WTC11 (cell line): ENCODE data around the gene GPC4.

Experiments used
- E2F1 ChIP-seq: sonication (generic); formaldehyde crosslinking; IDR thresholded peaks from 2 replicates; pipeline ENCODE4 v1.8.0; 2022; ENCODE audit warnings: mild to moderate bottlenecking, missing genetic modification reagents
- ESRRA ChIP-seq: sonication (generic); formaldehyde crosslinking; IDR thresholded peaks from 2 replicates; pipeline ENCODE4 v1.8.1; 2022; ENCODE audit warnings: mild to moderate bottlenecking, missing genetic modification reagents, borderline replicate concordance
- GABPB1 ChIP-seq: sonication (generic); formaldehyde crosslinking; IDR thresholded peaks from 2 replicates; pipeline ENCODE4 v1.8.1; 2023; ENCODE audit warnings: mild to moderate bottlenecking, missing genetic modification reagents
- HMGXB4 ChIP-seq: sonication (generic); formaldehyde crosslinking; IDR thresholded peaks from 2 replicates; pipeline ENCODE4 v1.8.1; 2023; ENCODE audit warnings: mild to moderate bottlenecking, moderate library complexity, missing genetic modification reagents
- MAX ChIP-seq: sonication (generic); formaldehyde crosslinking; IDR thresholded peaks from 2 replicates; pipeline ENCODE4 v1.8.0; 2022; ENCODE audit warnings: mild to moderate bottlenecking, missing genetic modification reagents
- MYBL2 ChIP-seq: sonication (generic); formaldehyde crosslinking; IDR thresholded peaks from 2 replicates; pipeline ENCODE4 v1.8.1; 2023; ENCODE audit warnings: mild to moderate bottlenecking, moderate library complexity, missing genetic modification reagents
- PRDM15 ChIP-seq: sonication (generic); formaldehyde crosslinking; IDR thresholded peaks from 2 replicates; pipeline ENCODE4 v1.8.0; 2022; ENCODE audit warnings: missing genetic modification reagents
- SMAD3 ChIP-seq: sonication (generic); formaldehyde crosslinking; IDR thresholded peaks from 2 replicates; pipeline ENCODE4 v1.8.0; 2022; ENCODE audit warnings: missing genetic modification reagents, mild to moderate bottlenecking, borderline replicate concordance
- SP1 ChIP-seq: sonication (generic); formaldehyde crosslinking; conservative IDR thresholded peaks from 2 replicates; pipeline ENCODE4 v1.8.1; 2022; ENCODE audit warnings: missing genetic modification reagents
- ZNF232 ChIP-seq: sonication (generic); formaldehyde crosslinking; IDR thresholded peaks from 2 replicates; pipeline ENCODE4 v1.8.0; 2022; ENCODE audit warnings: mild to moderate bottlenecking, missing genetic modification reagents
- ZNF416 ChIP-seq: fragments of 250-450 bp; sonication (Bioruptor Pico); IDR thresholded peaks from 2 replicates; pipeline ENCODE4 v1.9.0; 2021; ENCODE audit warnings: mild to moderate bottlenecking, inconsistent platforms
- TF ChIP-seq, protein P1 (sequence below): fragments of 200-600 bp; IDR thresholded peaks from 2 replicates; pipeline ENCODE4 v1.8.0; 2022; ENCODE audit warnings: antibody characterized with exemption
- TF ChIP-seq, protein P2 (sequence below): fragments of 250-450 bp; sonication (Bioruptor Pico); IDR thresholded peaks from 2 replicates; pipeline ENCODE4 v1.8.0; 2021; ENCODE audit warnings: mild to moderate bottlenecking

DNA sequence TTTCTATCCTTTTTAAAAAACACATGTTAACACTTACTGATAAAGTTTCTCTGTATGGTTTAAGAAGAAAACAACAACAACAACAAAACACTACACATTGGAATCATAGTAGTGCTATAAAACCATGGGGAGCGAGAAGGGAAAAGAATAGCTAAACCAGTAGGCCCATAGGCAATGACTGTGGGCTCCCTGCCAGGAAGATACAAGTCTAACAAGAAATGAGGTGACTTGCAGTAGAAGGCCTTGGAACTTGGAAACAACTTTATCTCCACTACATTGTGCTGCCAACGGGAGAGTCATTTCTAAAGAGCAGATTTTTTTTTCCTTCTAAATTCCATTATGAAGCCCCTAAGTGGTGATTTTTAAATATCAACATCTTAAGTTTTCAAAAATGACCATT lies 78.0 kb downstream of the GPC4 start:
- TF ChIP-seq SP1 (CRISPR knock-in tag) (no peak), PRDM15 (no peak), HMGXB4 (no peak), MAX (no peak), MYBL2 (CRISPR knock-in tag) (no peak), ESRRA (CRISPR knock-in tag) (no peak), E2F1 (CRISPR knock-in tag) (no peak), ZNF416 (CRISPR knock-in tag) (no peak), GABPB1 (CRISPR knock-in tag) (no peak), ZNF232 (CRISPR knock-in tag) (no peak), SMAD3 (CRISPR knock-in tag) (no peak)
- TF ChIP-seq, protein P1, sequence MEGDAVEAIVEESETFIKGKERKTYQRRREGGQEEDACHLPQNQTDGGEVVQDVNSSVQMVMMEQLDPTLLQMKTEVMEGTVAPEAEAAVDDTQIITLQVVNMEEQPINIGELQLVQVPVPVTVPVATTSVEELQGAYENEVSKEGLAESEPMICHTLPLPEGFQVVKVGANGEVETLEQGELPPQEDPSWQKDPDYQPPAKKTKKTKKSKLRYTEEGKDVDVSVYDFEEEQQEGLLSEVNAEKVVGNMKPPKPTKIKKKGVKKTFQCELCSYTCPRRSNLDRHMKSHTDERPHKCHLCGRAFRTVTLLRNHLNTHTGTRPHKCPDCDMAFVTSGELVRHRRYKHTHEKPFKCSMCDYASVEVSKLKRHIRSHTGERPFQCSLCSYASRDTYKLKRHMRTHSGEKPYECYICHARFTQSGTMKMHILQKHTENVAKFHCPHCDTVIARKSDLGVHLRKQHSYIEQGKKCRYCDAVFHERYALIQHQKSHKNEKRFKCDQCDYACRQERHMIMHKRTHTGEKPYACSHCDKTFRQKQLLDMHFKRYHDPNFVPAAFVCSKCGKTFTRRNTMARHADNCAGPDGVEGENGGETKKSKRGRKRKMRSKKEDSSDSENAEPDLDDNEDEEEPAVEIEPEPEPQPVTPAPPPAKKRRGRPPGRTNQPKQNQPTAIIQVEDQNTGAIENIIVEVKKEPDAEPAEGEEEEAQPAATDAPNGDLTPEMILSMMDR: no peak
- TF ChIP-seq, protein P2, sequence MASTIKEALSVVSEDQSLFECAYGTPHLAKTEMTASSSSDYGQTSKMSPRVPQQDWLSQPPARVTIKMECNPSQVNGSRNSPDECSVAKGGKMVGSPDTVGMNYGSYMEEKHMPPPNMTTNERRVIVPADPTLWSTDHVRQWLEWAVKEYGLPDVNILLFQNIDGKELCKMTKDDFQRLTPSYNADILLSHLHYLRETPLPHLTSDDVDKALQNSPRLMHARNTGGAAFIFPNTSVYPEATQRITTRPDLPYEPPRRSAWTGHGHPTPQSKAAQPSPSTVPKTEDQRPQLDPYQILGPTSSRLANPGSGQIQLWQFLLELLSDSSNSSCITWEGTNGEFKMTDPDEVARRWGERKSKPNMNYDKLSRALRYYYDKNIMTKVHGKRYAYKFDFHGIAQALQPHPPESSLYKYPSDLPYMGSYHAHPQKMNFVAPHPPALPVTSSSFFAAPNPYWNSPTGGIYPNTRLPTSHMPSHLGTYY (CRISPR knock-in tag): no peak
